Loucy (cell line): Measurements from ENCODE around the gene MYOM1.

Experiments used
- CTCF ChIP-seq: fragments of 200-600 bp; sonication (generic); conservative IDR thresholded peaks from 2 replicates; pipeline ENCODE4 v1.5.1; 2014; ENCODE audit warnings: mild to moderate bottlenecking, antibody characterized with exemption, low read length
- EZH2phosphoT487 ChIP-seq: fragments of 200-600 bp; IDR thresholded peaks from 2 replicates; pipeline ENCODE4 v1.6.1; 2018; ENCODE audit warnings: antibody characterized with exemption, mild to moderate bottlenecking, moderate library complexity, borderline replicate concordance

DNA sequence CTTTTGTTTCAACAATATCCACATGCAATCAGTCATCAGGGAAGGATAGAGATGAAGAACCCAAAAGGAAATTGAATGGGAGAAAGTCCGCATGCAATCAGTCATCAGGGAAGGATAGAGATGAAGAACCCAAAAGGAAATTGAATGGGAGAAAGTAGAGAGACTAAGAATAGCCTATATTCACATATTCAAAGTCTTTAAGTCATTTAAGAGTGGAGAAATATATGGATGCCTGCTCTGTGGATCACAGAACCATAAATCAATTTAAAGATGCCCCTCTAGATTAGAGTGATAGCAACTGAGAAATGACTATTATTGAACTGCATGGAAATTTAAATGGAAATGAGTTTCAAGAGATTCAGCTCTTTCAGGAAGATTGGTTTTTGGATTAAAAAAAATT is 116.8 kb downstream of the MYOM1 start:
- TF ChIP-seq CTCF (no peak), EZH2phosphoT487 (no peak)
